ENCODE measurements around the gene CTSA.

DNA sequence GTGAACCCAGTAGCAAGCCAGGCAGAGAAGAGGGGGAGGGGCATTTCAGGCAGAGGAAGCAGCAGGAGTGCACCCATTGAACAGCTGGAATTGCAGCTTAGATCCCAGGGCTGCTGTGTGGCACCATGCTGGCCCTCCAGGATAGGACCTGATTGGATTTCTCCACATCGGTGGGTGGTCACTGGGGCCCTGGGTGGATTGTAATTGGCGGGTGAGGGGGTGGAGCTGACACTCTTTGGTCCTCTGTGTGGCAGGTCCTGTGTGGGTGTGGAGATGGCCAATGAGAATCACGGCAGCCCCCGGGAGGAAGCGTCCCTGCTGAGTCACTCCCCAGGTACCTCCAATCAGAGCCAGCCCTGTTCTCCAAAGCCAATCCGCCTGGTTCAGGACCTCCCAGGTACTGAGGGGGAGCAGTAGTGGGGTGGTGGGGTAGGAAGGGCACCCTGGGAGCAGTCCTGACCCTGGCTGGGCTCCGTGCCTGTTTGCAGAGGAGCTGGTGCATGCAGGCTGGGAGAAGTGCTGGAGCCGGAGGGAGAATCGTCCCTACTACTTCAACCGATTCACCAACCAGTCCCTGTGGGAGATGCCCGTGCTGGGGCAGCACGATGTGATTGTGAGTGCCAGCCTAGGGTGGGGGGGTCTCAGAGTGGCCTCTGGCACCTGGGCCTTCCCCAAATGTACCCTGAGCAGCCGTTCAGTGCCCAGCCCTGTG is 47.7 kb downstream of the CTSA start:
- TF ChIP-seq, protein P1, sequence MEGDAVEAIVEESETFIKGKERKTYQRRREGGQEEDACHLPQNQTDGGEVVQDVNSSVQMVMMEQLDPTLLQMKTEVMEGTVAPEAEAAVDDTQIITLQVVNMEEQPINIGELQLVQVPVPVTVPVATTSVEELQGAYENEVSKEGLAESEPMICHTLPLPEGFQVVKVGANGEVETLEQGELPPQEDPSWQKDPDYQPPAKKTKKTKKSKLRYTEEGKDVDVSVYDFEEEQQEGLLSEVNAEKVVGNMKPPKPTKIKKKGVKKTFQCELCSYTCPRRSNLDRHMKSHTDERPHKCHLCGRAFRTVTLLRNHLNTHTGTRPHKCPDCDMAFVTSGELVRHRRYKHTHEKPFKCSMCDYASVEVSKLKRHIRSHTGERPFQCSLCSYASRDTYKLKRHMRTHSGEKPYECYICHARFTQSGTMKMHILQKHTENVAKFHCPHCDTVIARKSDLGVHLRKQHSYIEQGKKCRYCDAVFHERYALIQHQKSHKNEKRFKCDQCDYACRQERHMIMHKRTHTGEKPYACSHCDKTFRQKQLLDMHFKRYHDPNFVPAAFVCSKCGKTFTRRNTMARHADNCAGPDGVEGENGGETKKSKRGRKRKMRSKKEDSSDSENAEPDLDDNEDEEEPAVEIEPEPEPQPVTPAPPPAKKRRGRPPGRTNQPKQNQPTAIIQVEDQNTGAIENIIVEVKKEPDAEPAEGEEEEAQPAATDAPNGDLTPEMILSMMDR (IDR thresholded peaks at IDR 0.05; ENCODE audit: insufficient read depth, low read depth, low read length): no peak
- TF ChIP-seq EZH2 (IDR thresholded peaks at IDR 0.05; ENCODE audit: insufficient read depth, low read length): no peak

Data from astrocyte (in vitro differentiated cells and primary cell).